Activated T-helper 1 cell treated with anti-CD3 and anti-CD28 coated beads, Interleukin-2, amount 50 U/mL, for 16 hours (primary cell): ENCODE measurements around the gene HPSE2.

Source experiments
- DNase-seq, 2 donors: peaks; one replicate each; pipeline ENCODE4 v3.0.0-alpha.2; 2020; ENCODE audit warnings: low read depth in 1 of 2, low spot score in 1 of 2

HPSE2 gene

GRCh38 chr10:98696516-98696915 lies 539.1 kb downstream of the HPSE2 start:
- no peak for DNase-seq

DNA sequence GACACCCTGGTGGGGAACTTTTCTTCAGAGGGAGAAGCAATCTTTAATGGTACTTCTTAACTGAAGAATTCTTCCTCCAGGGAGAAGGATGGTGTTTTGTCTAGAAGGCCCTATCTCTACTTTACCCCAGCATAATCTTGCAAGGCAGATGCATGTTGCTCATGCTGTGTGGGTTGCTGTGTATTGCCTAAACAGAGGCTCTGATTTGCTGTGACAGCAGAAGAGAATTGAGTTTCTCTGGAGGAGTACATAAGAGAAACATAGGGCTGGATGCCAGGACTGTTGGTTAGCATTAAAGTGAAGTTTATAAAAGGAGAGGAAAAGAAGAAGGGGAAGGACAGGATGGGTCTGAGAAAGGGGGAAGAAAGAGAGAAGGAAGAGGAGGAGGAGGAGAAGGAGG lies 540.8 kb downstream of the HPSE2 start:
- DNase-seq: no peak

DNA sequence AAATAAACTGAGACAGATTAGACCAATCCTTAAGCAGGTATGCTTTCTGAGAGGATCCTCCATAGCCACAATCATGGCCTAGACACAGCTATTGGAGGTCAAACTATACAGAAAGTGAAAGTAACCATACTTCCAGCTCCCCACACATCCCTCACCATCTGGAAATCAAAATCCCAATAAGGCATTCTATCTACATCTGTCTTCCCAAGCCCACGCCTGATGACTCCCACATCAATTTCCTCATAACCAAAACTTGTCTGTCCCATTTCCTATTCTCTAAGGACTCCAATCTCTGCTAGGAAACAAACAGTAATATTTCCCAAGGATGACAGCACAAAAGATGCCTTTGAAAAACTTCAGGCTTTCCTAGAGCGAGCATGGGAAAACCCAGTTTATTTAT lies 541.6 kb downstream of the HPSE2 start:
- DNase-seq: no peak

DNA sequence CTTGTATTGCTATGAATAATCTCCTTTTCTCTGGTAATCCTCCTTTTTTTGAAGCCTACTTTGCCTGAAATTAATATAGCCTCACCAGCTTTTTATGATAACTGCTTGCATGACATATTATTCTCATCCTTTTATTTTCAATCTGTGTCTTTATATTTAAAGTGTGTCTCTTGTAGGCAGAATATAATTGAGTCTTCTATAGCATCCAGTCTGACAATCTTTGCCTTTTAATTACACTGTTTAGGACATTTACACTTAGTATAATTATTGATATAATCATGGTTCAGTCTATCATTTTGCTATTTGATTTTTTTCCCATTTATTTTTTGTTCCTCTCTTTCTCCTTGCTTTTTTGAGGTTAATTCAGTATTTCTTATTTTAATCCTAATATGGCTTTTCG lies 548.0 kb downstream of the HPSE2 start:
- no peak for DNase-seq

DNA sequence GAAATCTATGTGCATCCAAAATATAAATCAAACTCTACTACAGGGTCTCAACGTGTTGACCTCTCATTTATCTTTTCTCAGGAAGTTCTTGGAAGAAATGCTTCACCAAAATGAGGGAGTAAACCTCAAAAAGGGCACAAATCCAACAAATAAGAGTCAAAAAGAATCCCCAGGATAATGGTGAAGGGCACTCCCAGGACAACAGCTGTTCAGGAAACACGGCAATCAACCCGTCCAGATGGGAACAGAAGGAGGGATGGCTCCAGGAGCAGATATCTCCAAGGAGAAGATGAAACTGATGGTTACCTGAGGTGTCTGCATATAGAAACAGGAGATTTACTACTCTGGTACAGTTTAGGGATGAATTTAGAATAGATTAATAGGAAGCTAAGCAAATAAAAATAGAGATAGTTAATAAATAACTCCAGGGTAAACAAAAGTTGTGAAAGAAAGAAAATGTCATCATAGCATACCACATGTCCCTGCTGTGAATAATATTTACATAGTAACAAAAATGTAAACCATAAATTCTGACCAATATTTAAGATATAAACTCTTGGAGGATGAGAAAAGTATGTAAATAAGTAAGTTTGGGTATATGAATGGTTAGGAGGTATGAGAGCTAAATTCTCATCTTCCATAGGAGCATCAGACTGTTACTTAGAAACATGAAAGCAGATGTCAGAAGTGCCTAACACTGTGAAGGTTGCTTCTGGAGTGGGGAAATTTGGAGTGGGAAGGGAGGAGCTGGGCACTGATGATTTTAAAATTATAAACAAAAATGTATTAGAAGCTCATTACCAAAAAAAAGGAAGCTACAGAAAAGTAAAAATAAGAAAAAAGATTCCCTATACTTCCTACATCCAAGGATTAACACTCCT lies 551.4 kb downstream of the HPSE2 start:
- DNase-seq: no peak

DNA sequence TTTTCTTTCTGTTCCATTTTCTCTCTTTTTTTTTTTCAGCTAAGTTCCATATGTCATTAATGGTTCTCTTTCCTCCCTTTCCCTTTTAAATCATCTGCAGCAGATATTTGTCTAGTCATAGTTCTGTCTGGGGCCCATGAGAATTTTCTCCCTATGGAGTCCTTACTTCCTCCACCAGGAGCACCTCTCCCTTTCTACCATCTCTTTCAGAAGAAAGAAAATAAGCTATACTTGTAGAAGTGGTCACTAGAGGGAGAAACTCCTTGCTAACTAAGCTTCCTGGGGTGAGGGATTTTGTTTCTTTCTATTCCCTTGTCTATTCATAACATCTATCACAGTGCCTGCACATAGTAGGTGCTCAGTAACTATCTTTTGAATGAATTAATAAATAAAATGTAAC lies 558.8 kb downstream of the HPSE2 start:
- no peak for DNase-seq

GRCh38 chr10:98675902-98676301 lies 559.8 kb downstream of the HPSE2 start:
- DNase-seq: no peak

- DNase-seq: no peak
These were observed 562.4 kb downstream of the HPSE2 start for GRCh38 chr10:98673171-98673782.

- DNase-seq: no peak
These were observed 568.6 kb downstream of the HPSE2 start for GRCh38 chr10:98667081-98667480.

GRCh38 chr10:98666276-98666675 lies 569.4 kb downstream of the HPSE2 start:
- no peak for DNase-seq

DNA sequence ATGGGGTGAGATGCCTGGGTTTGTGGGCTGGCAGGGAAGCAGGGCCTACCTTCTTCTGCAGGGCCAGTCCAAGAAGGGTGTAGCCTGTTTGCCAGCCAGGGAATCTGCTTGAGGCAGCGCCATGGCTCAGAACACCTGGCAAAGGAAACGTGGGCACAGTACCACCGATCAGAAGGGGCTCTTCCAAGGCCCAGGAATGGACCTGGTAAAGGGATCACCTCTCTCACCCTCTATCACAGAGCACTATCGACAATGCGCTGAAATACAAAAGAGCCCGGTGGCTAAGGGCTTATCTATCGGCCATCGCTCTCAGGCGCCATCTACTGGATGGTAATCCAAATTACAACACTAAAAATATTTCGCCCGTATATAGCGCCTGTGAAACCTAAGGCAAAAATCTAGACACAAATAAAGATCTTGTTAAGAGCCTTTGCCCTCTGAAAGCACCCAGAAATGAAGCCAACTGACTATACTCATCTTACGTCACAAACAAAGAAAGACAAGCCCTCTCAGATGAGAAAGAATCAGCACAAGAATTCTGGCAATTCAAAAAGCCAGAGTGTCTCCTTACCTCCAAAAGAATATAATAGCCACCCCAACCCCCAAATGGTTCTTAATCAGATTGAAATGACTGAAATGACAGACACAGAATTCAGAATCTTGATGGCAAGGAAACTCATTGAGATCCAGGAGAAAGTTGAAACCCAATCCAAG lies 571.2 kb downstream of the HPSE2 start:
- peak in 1 of 2 donors; percentile 1 for DNase-seq

- no peak for DNase-seq
These were observed 575.7 kb downstream of the HPSE2 start for GRCh38 chr10:98659951-98660350.

GRCh38 chr10:98655492-98655891 lies 580.2 kb downstream of the HPSE2 start:
- DNase-seq: no peak

DNA sequence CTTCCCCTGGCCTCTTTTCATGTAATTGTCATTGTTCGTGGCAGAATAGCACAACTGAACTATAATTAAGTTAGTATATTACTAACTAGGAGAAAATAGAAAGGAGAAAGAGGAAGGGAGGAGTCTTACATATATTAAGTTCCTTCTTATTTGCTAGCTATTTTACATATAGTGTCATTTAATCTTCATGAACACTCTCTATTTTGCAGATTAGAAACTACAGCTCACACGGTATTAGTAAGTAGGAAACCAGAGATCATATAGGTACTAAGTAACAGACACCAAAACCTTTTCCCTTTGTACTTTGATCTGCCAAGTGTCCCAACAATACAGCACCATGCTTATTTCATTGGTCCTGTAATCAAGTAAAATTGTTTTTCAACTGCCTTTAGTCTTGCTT lies 586.5 kb downstream of the HPSE2 start:
- DNase-seq: no peak

DNA sequence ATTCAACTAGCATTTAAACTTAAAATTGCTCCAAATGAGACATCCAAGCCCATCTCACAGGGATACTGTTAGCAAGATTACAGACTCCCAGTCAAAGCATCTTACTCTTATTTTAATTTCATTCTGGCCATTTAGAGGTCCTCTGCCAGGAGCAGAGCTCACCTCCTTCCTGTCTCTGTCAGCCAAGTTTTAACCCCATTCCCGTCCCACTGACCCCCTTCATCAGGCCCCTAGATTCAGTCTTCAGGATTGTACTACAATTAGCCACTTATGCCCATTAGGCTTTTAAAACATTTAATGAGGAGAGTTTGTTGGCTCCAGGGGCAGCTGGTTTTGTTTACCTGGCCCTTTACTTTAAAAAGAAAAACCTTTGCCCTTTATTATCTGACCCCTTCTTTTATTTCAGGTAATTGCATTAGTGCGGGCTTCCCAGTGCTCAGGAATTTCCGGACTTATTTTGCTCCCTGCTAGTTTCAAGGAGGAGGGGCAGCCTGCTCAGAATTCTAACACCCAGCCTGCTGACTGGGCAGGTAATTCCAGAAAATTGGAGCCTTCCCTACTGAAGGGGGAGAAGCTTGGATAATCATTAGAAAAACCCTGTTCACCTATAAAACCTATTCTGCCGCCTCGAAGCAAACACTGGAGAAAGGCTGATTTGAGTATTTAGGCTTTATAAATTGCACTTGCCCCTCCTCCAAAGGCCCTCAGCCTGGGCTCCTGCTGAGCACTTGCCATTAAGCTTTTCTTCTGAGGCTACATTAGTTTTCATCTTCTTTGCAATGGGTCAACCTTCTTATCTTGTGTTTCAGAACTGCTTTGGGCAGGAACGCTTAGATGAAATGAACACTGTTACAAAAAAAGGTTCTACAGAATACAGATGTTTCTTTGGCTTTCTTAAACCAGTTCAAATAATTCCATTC lies 588.4 kb downstream of the HPSE2 start:
- DNase-seq: no peak

DNA sequence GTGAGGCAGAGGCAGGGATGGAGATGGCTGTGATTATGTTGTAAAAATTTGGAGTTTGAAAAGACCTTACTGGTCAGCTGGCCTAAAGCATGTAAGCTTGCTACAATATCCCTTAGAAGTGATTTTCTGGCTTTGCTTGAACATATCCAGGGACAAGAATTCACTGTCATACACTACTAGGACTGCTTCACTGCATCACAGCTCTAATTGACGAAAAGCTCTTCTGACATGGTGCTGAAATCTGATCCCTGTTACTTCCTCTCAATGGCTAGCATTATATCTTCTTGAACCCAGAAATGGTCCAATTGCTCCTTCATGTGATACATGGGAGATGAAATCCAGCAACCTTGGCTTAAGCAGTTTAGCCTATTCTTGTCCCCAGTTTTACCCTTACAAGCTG lies 591.2 kb downstream of the HPSE2 start:
- no peak for DNase-seq

DNA sequence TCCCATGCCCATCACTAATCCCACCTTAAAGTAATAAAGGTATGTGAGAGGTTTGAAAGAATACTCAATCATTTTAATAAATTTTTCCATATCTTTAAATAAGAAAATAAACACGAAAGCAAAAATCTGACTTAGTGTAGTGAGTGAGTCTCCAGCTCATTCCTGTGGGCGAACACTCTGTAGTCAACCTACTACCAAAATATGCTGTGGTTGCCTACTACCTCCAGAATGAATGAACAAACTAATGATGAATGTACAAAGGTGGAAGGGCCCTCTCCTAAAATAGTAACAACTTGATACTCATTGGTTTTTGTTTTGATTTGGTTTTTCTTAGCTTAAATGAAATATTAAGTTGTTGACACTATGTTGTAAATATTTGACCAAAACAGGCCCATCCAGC lies 593.4 kb downstream of the HPSE2 start:
- DNase-seq: no peak

DNA sequence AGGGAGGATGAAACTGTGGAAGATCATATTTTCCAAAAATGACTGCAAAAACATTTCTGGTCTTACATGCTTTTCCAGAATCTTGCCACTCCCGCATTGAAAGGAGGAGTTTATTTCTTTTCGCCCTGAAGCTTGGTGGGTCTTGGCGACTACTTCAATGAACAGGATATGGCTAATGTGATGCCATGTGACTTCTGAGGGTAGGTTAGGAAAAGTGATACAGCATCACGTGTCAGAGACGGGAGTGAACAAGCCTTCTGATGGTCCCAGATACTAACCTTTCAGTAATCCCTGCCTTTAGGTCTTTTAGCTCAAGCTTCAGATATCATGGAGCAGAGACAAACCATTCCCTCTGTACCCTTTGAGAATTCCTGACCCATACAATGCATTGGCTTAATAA lies 596.7 kb downstream of the HPSE2 start:
- no peak for DNase-seq

DNA sequence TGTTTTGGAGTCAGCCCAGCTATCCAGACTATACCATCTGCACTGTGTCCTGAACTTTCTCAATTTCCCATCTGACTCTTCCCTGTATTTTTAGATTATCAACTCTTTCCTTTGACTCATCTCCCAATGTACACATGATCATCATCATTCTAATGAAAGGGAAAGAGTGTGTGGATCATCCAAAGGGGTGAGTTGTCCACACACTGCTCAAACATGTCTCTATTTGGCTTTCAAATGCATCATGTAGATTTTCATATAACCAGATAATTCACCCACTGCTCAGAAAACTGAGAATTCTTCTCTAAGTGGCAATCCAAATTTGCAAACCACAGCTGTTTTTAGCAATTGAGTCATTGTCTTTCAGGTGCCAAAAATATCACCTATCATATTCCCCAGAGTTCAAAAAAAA lies 598.7 kb downstream of the HPSE2 start:
- no peak for DNase-seq

DNA sequence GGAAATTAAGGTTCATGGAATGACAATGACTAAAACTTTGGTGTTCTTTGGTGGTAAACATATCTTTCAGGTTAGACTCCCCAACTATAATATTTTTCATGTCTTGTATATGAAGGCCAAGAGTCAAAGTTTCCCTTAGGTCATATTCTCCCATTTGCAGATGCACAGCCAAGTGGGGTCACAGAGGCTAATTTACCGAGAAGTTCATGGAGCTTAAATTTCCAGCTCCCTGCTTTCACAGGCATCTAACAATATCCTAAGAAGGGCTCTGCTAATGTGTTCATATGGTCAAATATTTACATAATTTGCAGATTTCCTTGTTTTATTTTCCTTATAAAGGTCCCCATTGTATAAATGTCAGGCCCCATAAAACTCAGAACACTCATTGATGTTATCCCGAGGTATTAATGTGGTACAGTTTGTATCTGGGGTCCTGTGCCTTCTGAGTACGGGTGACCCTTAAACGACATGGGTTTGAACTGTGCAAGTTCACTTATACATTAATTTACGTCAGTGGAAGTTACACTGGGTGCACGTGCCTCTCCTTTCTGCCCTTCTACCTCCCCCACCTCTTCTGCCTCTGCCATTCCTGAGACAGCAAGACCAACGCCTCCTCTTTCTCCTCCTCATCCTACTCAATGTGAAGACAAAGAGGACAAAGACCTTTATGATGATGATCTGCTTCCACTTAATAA lies 603.0 kb downstream of the HPSE2 start:
- DNase-seq: no peak
